GM18520 (cell line): ENCODE results near the gene AP2S1.
A peak's percentile ranks its signal among the peaks of the same experiment; 100 is the strongest.
"Not testable (repeated sequence)": the region's sequence is repeated elsewhere in the genome, so short reads cannot be mapped to it uniquely, and the experiment has no call there.

Experiments
- ATAC-seq: cut with Tn5 transposase; IDR thresholded peaks from one replicate; pipeline ENCODE4 v1.9.1; 2021; ENCODE audit not compliant: unreplicated experiment

AP2S1 gene

GRCh38 chr19:46850228-46851203 is at the start of gene AP2S1:
Gene AP2S1, minus strand, starts transcription at chr19:46850846. Its CDS starts 80 bp downstream, at chr19:46850766.
- ATAC-seq = peak; percentile 87

- ATAC-seq = no peak
Observed at GRCh38 chr19:46900341-46900740, 49.7 kb upstream of the AP2S1 start.

GRCh38 chr19:46898731-46899130 is 48.1 kb upstream of the AP2S1 start:
- ATAC-seq = no peak

DNA sequence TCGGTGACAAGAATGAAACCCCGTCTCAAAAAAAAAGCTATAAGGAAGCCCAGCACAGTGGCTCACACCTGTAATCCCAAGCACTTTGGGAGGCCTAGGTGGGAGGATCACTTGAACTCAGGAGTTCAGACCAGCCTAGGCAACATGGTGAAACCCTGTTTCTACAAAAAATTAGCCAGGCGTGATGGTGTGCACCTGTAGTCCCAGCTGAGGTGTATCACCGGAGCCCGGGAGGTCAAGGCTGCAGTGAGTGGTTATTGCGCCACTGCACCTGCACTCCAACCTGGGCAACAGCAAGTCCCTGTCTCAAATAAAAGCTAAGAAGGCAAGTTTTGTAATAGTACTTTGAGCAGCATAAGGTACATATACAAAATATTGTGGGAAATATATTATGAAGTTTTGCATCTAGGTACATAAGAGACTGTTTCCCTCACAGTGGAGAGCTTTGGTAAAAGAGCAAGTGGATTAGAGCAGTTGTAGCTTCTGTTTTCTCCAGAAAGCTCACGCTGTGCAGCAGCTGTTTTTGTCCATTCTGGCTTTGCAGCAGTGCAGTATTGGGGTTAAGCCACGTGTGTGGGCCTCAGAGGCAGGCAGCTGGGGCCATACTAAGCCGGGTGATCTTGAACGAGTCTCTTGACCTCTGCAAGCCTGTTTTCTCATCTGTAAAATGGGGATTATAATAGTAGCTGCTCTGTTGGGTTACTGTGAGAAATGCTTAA is 45.6 kb upstream of the AP2S1 start:
- ATAC-seq = no peak

DNA sequence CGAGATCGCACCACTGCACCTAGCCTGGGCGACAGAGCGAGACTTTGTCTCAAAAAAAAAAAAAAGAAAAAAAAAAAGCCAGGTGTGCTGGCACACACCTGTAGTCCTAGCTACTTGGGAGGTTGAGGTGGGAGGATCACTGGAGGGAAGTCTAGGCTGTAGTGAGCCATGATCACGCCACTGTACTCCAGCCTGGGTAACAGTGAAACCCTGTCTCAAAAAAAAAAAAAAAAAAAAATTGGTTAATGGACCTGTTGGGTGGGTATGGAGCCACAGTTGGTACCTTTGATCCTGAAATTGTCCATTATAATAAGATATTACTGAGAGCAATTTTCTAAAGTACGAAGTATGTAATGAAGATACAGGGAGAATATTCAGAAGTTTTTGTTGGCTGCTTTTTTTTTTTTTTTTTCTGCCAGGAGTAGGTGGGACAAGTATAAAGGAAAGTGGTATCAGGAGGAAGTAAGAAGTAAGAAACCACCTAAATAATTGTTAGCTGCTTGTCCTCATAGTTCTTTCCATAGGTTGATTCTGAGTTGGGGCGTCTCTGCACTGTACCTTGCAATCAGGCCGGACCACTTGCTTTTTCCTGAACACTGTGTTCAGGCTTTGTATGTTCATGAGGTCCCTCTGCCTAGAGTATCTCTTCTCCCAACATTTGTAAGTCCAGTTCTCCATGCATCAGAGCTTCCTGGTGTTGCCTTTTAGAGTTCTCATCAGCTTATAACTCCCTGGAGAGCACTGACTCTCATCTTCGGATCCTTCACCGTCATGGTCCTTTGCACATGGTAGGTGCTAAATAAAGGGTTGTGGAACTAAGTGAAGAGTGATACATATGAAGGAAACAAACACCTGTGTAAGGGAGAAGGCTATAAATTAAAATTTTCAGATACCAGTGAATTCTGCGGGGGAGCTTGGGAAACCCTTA is 41.9 kb upstream of the AP2S1 start:
- no peak for ATAC-seq

GRCh38 chr19:46890423-46891170 is 40.0 kb upstream of the AP2S1 start:
- no peak for ATAC-seq

- no peak for ATAC-seq
Observed at GRCh38 chr19:46887240-46887782, 36.7 kb upstream of the AP2S1 start.

- no peak for ATAC-seq
Observed at GRCh38 chr19:46886546-46887239, 36.0 kb upstream of the AP2S1 start.

GRCh38 chr19:46885411-46885810 is 34.8 kb upstream of the AP2S1 start:
- ATAC-seq = no peak

- not testable (repeated sequence) for ATAC-seq
Observed at GRCh38 chr19:46882751-46883150, 32.1 kb upstream of the AP2S1 start.

DNA sequence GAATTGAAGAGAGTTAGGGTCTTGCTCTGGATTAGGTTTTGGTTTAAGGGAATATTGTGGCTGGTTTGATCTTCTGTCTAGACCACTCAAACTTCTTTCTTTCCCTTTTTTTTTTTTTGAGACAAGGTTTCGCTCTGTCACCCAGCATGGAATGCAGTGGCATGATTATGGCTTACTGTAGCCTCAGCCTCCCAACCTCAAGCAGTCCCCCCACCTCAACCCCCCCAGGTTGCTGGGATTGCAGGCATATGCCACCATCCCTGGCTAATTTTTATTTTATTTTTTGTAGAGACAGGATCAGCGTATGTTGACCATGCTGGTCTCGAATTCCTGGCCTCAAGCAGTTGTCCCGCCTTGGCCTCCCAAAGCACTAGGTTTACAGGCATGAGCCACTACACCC is 31.4 kb upstream of the AP2S1 start:
- no peak for ATAC-seq

GRCh38 chr19:46881092-46881491 is 30.4 kb upstream of the AP2S1 start:
- ATAC-seq = no peak

- no peak for ATAC-seq
Observed at GRCh38 chr19:46880431-46880830, 29.8 kb upstream of the AP2S1 start.

- no peak for ATAC-seq
Observed at GRCh38 chr19:46878613-46879375, 28.1 kb upstream of the AP2S1 start.

GRCh38 chr19:46875657-46876056 is 25.0 kb upstream of the AP2S1 start:
- ATAC-seq = no peak

- ATAC-seq = no peak
Observed at GRCh38 chr19:46875234-46875633, 24.6 kb upstream of the AP2S1 start.

DNA sequence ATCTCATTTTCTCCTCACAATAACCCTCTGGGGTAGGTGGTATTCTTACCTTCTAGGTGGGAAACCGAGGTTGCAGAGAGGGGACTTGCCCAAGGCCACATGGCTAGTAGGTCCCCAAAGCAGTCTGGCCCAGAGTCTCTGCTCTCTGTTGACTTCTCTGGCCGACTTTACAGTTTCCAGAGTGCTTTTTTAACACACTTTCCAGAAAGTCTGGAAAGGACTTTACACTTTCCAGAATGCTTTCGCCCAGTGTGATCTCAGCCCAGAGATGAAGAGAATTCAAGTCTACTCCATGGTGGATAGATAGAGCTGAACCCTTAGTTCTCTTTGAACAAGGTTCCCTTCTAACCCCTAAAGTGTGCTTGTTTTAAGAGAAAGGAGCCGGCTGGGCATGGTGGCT is 22.3 kb upstream of the AP2S1 start:
- no peak for ATAC-seq

DNA sequence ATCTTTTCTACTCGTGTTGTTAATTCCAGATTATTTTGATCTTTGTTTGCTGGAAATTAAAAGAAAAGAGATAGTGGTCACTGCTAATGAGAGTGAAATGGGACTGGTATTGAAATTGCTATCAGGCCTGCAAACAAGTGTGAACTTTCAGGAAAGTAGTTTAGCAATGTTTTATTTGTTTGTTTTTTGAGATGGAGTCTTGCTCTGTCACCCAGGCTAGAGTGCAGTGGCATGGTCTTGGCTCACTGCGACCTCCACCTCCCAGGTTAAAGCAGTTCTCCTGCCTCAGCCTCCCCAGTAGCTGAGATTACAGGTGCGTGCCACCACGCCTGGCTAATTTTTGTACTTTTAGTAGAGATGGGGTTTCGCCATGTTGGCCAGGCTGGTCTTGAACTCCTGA is 20.5 kb upstream of the AP2S1 start:
- not testable (repeated sequence) for ATAC-seq
